Gastrocnemius medialis (tissue), 4 donors: ENCODE data around the gene FGR.

Experiments
- POLR2A ChIP-seq, 2 donors: fragments of 450-650 bp; IDR thresholded peaks; one replicate each; pipeline ENCODE4 v1.6.1; 2017; ENCODE audit warnings: antibody characterized with exemption in 2 of 2, mild to moderate bottlenecking in 2 of 2, moderate library complexity in 2 of 2
- TF ChIP-seq, protein P1 (sequence below), 5 experiments: fragments of 450-650 bp in 3 of 5; fragments of 200-600 bp in 2 of 5; sonication (generic) in 2 of 5; IDR thresholded peaks in 4 of 5; conservative IDR thresholded peaks in 1 of 5; 1 replicate in 4 of 5; 2 replicates in 1 of 5; pipeline ENCODE4 v1.5.1; 2016 to 2019; ENCODE audit warnings: antibody characterized with exemption in 5 of 5, mild to moderate bottlenecking in 3 of 5, moderate library complexity in 3 of 5

DNA sequence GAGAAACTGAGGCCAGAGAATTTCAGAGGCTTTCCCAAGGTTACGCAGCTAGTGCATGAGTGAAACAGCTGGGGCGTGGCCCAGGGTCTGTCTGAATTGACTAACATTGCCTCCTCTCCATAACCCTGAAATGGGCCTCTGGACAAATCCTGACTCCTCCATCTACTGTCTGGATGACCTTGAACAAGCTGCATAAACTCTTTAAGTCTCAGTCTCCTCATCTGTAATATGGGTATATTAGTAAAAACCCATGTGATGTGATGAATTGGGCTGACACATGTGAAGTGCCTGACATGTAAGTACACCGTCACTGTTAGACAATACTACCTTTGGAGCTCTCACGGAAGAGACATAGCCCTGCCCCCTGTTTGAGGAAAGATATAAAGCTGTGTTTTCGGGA lies 12.3 kb upstream of the FGR start:
- no peak for TF ChIP-seq POLR2A (IDR thresholded peaks at IDR 0.05)
- TF ChIP-seq, protein P1, sequence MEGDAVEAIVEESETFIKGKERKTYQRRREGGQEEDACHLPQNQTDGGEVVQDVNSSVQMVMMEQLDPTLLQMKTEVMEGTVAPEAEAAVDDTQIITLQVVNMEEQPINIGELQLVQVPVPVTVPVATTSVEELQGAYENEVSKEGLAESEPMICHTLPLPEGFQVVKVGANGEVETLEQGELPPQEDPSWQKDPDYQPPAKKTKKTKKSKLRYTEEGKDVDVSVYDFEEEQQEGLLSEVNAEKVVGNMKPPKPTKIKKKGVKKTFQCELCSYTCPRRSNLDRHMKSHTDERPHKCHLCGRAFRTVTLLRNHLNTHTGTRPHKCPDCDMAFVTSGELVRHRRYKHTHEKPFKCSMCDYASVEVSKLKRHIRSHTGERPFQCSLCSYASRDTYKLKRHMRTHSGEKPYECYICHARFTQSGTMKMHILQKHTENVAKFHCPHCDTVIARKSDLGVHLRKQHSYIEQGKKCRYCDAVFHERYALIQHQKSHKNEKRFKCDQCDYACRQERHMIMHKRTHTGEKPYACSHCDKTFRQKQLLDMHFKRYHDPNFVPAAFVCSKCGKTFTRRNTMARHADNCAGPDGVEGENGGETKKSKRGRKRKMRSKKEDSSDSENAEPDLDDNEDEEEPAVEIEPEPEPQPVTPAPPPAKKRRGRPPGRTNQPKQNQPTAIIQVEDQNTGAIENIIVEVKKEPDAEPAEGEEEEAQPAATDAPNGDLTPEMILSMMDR (IDR thresholded peaks at IDR 0.05 in 4 of 5, conservative IDR thresholded peaks at IDR 0.05 in 1 of 5) = no peak
